HG02571 (cell line): Measurements from ENCODE around the gene POU2F3.

Experiments used
- ATAC-seq: cut with Tn5 transposase; IDR thresholded peaks from one replicate; pipeline ENCODE4 v1.9.1; 2021; ENCODE audit warnings: mild to moderate bottlenecking, moderate library complexity; ENCODE audit not compliant: unreplicated experiment

POU2F3 gene

GRCh38 chr11:120336641-120337354 lies 96.9 kb downstream of the POU2F3 start:
- peak; percentile 26 for ATAC-seq

DNA sequence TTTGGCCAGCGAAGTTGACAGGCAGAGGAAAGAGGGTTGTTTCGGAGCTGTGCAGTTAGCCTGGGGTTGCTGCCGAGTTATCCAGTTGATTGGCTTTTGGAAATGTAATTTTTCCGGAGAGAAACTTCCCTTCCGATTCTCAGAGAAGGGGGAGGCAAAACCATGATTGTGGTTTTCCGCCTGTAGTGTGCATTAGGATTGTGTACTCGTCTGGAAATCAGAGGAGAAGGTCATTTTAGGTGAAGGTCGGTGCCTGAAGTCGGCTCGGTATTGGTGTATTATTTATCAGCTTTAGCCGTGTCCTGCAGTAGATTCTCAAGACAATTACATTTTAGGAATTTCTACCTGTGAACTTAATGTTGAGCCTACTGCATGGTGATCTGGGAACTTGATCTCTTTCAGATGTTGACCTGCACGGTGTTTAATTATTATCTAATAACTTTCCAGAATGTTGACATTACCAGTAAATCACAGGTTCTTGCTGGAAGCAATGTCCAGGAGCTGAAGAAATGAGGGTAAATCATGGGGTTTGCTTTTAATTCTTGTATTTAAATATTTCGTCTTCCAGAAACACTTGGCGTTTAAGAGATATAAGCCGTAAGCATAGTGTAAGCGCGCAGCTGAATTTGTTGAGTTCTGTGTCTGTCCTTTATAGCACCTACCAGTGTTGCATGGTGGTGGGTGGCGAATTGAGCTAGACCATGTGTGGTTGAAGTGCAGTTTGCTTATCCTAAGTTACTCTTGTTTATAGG lies 97.6 kb downstream of the POU2F3 start:
- no peak for ATAC-seq

DNA sequence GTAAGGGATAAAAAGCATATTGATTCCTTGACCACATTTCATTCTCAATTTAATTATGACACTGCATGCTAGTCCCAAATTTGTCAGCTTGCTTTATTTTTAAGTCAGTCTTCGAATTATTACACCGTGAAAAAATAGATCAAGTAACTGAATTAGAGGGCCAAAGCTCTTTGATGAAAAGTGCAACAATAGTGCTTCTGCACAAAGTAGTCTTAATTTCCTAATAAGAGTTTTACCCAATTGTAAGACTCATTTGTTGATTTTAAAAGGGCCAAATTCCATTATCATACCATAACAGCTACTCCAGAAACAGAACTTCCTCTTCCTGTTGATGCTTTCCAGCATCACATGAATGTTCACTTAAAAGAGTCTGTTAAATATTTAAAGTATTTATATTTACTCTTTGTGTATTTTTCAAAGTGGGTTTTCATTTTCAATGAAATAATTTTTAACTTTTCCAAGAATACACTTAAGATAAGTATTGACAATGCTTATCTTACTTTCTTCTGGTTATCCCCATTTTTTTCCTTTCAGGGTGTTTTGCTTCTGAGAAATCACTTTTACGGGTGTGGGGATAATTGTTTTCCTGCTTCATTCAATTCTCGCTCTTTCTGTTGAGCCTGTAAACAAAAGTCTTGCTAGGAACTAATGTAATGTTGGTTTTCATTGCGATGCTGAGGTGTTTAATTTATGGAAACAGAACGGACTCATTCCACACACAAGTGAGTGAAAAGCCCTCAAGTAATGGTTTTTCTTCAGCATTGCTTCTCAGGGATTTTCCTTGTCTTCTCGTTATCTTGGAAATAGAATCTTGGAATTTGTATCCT lies 98.4 kb downstream of the POU2F3 start:
- ATAC-seq, result no peak

DNA sequence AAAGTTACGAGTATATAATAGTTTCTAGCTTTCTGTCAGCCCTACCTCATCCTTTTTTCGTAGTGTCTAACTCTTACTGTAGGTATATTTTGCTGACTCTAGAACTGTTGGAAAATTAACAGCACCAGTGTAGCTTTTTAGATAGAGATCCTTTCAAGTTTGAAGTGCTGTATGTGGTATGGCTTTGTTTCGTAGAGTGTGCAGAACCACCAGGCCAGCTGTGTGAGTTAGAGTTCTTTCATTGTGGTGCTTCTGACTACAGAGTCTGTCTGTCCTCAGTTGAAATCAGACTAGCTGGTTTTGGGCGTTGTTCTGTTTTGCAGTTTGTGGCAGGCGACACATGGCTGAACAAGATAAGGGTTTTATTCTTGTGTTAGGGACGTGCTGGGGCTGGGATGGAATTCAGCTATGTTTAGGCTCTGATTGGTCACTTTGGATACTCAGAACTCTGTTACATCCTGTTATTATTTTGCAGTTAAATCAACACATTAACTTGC lies 99.5 kb downstream of the POU2F3 start:
- ATAC-seq, result no peak

GRCh38 chr11:120340529-120340928 lies 100.6 kb downstream of the POU2F3 start:
- no peak for ATAC-seq

GRCh38 chr11:120342226-120342625 lies 102.3 kb downstream of the POU2F3 start:
- no peak for ATAC-seq

DNA sequence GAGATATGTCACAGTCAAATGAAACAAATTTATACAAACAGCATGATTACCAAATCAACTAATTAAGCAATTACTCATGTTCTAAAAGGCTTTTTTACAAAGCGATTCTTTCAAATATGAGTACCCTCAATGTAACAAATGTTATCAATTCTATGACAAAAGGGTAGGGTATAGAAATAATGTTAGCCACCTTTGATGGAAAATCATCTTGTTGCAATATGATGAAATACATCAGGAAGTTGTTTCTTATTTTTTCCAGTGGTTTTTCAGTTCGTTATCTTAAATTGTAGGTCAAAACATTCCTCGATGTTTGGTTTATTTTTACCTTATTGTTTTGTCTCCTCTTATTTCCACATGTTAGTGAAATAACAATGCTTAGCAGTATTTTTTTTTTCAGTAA lies 102.7 kb downstream of the POU2F3 start:
- ATAC-seq, result no peak

GRCh38 chr11:120343429-120343828 lies 103.5 kb downstream of the POU2F3 start:
- ATAC-seq, result no peak

DNA sequence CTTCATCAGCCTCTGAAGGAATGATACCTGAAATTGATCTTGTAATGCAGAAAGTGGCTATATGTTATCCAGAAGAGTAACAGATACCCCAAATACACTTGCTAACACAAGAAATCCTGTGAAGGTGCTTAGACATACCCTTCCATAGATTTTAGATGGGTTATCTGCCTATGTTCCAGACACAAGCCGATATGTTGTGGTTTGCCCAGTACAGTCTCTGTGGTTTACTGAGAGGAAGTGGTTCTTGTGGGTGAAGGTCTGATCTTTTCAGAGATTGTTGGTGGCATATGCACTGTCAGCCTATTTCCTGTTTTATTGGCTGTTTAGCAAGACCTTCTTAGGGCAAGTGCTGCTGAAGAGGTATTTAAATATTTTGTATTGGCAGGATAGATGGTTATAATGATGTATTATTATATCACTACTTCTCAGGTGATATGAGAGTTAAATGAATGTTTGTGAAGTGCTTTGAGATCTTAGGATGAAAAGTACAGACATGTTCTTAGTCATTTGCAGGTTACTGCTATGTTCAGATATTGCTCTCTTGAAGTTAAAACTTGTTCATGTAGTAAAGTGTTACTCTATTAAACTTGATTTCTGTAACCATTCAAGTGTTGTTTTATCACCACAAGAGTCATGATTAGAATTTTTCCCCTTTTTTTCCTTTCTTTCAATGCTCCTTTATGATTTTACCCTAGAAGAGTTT lies 104.5 kb downstream of the POU2F3 start:
- ATAC-seq, result peak; percentile 92

- ATAC-seq, result no peak
Observed at GRCh38 chr11:120346233-120346632, 106.3 kb downstream of the POU2F3 start.

DNA sequence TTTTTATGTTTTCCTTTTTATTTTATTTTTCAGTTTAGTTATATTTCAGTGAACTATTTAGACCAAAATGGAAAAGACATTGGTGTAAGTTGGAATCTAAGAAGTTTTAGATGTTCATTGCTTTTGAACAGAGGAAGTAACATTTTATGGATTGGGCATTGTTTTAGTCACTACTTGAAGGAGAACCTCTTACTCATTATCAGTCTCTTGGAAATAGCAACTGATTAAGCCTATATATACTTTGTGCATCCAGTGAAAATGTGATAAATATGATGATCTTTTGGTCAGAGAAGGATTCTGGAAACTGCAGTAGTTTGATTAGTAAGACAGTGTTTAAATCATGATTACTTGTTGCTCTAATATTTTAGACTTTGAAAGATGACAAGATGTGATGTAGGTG lies 110.7 kb downstream of the POU2F3 start:
- no peak for ATAC-seq

GRCh38 chr11:120352405-120352804 lies 112.5 kb downstream of the POU2F3 start:
- ATAC-seq, result no peak

DNA sequence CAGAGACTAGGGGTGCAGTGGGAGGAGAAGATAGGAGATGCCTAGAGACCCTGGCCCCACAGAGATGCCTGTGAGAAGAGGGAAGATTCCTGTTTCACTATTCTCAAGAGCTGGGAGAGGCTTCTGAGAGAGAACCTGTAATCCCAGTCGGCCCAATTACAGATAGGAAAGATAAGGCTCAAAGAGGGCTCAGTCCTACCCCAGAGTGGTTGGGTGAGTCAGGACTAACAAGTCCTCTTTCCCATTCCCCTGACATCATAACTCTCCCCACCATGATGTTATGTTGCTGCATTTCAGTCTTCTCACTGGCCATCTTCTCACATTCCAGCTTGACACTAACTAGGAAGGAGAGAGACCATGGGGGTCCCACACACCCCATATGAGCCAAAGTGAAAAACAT lies 114.1 kb downstream of the POU2F3 start:
- ATAC-seq, result no peak

- no peak for ATAC-seq
Observed at GRCh38 chr11:120354779-120355178, 114.8 kb downstream of the POU2F3 start.

GRCh38 chr11:120357620-120358019 lies 117.7 kb downstream of the POU2F3 start:
- no peak for ATAC-seq

GRCh38 chr11:120358729-120359128 lies 118.8 kb downstream of the POU2F3 start:
- no peak for ATAC-seq

GRCh38 chr11:120363436-120363835 lies 123.5 kb downstream of the POU2F3 start:
- ATAC-seq, result no peak

DNA sequence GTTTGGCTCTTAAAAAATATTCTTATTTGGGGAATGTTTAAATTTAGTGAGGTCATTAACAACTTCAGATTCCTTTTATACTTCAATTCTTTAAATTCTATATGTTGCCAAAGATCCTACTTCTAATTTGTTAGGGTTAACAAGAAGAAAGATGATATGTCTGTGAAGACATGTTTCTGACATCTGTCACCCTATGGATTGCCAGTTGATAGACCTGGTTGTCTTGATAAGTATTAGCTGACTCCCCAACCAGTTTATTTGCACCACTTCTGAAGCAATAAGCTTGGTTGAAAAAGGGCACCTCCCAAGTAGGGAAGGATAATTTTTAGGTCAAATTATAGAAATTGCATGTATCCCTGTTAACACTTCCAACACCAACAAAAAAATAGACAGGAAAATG lies 125.6 kb downstream of the POU2F3 start:
- ATAC-seq, result no peak
